ENCODE results near the gene ADAMTS8. TPM values are rescaled to one million over a fixed set of nuclear protein-coding genes. Genes with fewer than 3 reads are reported as not detected.

Gene ADAMTS8
- total RNA-seq, 3 donors from 2014 or later (not counting 1 experiment from before 2014, with no cell fraction given), result not detected

- no peak overlapping the region for H3K4me3 Mint-ChIP-seq
- no peaks in the 10 kb centered on the region for H3K9me3 Mint-ChIP-seq
- H3K4me1 ChIP-seq (ENCODE audit: control insufficient read depth, insufficient read depth, low read length), result no peaks in the 10 kb centered on the region
- ATAC-seq, result no peak
- peaks cover 13 to 15% of the 10 kb centered on the region in 2 donors for H3K27me3 Mint-ChIP-seq (ENCODE audit: low read depth in 2 of 2)
- no peak overlapping the region for H3K27ac ChIP-seq (ENCODE audit: low read length)
- intact Hi-C loops (cut with micrococcal nuclease), result no loop called here
- H3K4me3 ChIP-seq (ENCODE audit: low read length), result no peak overlapping the region
- H3K27me3 ChIP-seq (ENCODE audit: control insufficient read depth, insufficient read depth, low read length), result no peaks in the 10 kb centered on the region
- WGBS (ENCODE audit: insufficient coverage), result 80% methylated on average over 8 of the region's 8 CpGs
- H3K36me3 Mint-ChIP-seq, result no peaks in the 10 kb centered on the region
- H3K27ac Mint-ChIP-seq, result no peak overlapping the region
- H3K36me3 ChIP-seq (ENCODE audit: control insufficient read depth, insufficient read depth, low read length), result no peaks in the 10 kb centered on the region
- H3K9me3 ChIP-seq (ENCODE audit: control insufficient read depth, insufficient read depth, low read length), result no peaks in the 10 kb centered on the region
- TF ChIP-seq CTCF (IDR thresholded peaks at IDR 0.05), result no peak
- peaks cover 0 to 6% of the 10 kb centered on the region in 2 donors for H3K4me1 Mint-ChIP-seq
- no peak for DNase-seq
Measured at GRCh38 chr11:130408901-130409300, 19.5 kb downstream of the ADAMTS8 start.

GRCh38 chr11:130408401-130408890, 20.0 kb downstream of the ADAMTS8 start:
- ATAC-seq, result no peak

GRCh38 chr11:130407978-130408377, 20.4 kb downstream of the ADAMTS8 start:
- Histone ChIP-seq H3K9me3 (ENCODE audit: control insufficient read depth, insufficient read depth, low read length) (no peaks in the 10 kb centered on the region), H3K27me3 (ENCODE audit: control insufficient read depth, insufficient read depth, low read length) (no peaks in the 10 kb centered on the region), H3K27ac (ENCODE audit: low read length) (no peak overlapping the region), H3K4me3 (ENCODE audit: low read length) (no peak overlapping the region), H3K36me3 (ENCODE audit: control insufficient read depth, insufficient read depth, low read length) (no peaks in the 10 kb centered on the region), H3K4me1 (ENCODE audit: control insufficient read depth, insufficient read depth, low read length) (no peaks in the 10 kb centered on the region)
- Mint-ChIP-seq H3K4me1 (peaks cover 0 to 6% of the 10 kb centered on the region in 2 donors), H3K27ac (no peak overlapping the region), H3K36me3 (no peaks in the 10 kb centered on the region), H3K27me3 (ENCODE audit: low read depth in 2 of 2) (peaks cover 13 to 18% of the 10 kb centered on the region in 2 donors), H3K9me3 (no peaks in the 10 kb centered on the region), H3K4me3 (no peak overlapping the region)
- no peak for TF ChIP-seq CTCF (IDR thresholded peaks at IDR 0.05)
- no peak for ATAC-seq
- DNase-seq, result no peak
- intact Hi-C loops (cut with micrococcal nuclease), result no loop called here
- 82% methylated on average over 7 of the region's 7 CpGs for WGBS (ENCODE audit: insufficient coverage)

More at GRCh38 chr11:130408401-130408890, 20.0 kb downstream of the ADAMTS8 start:
- 88% methylated on average over 18 of the region's 18 CpGs for WGBS (ENCODE audit: insufficient coverage)
- no peaks in the 10 kb centered on the region for H3K36me3 ChIP-seq (ENCODE audit: control insufficient read depth, insufficient read depth, low read length)
- no peak overlapping the region for H3K27ac ChIP-seq (ENCODE audit: low read length)
- H3K9me3 Mint-ChIP-seq, result no peaks in the 10 kb centered on the region
- TF ChIP-seq CTCF (IDR thresholded peaks at IDR 0.05), result no peak
- no peaks in the 10 kb centered on the region for H3K36me3 Mint-ChIP-seq
- H3K27me3 Mint-ChIP-seq (ENCODE audit: low read depth in 2 of 2), result peaks cover 13 to 18% of the 10 kb centered on the region in 2 donors
- no peak overlapping the region for H3K4me3 Mint-ChIP-seq
- H3K9me3 ChIP-seq (ENCODE audit: control insufficient read depth, insufficient read depth, low read length), result no peaks in the 10 kb centered on the region
- H3K4me3 ChIP-seq (ENCODE audit: low read length), result no peak overlapping the region
- H3K27ac Mint-ChIP-seq, result no peak overlapping the region
- intact Hi-C loops (cut with micrococcal nuclease), result no loop called here
- H3K4me1 Mint-ChIP-seq, result peaks cover 0 to 6% of the 10 kb centered on the region in 2 donors
- H3K4me1 ChIP-seq (ENCODE audit: control insufficient read depth, insufficient read depth, low read length), result no peaks in the 10 kb centered on the region
- H3K27me3 ChIP-seq (ENCODE audit: control insufficient read depth, insufficient read depth, low read length), result no peaks in the 10 kb centered on the region
- DNase-seq, result no peak

GRCh38 chr11:130405428-130405827, 23.0 kb downstream of the ADAMTS8 start:
- Mint-ChIP-seq H3K9me3 (no peaks in the 10 kb centered on the region), H3K27ac (no peak overlapping the region), H3K36me3 (no peaks in the 10 kb centered on the region), H3K27me3 (ENCODE audit: low read depth in 2 of 2) (peaks cover 13 to 20% of the 10 kb centered on the region in 2 donors), H3K4me3 (no peak overlapping the region), H3K4me1 (peaks cover 10 to 16% of the 10 kb centered on the region in 2 donors)
- no peaks in the 10 kb centered on the region for H3K9me3 ChIP-seq (ENCODE audit: control insufficient read depth, insufficient read depth, low read length)
- DNase-seq (no peak), ATAC-seq (no peak)
- TF ChIP-seq CTCF (IDR thresholded peaks at IDR 0.05), result no peak
- H3K4me1 ChIP-seq (ENCODE audit: control insufficient read depth, insufficient read depth, low read length), result peaks cover 10% of the 10 kb centered on the region
- no peaks in the 10 kb centered on the region for H3K27me3 ChIP-seq (ENCODE audit: control insufficient read depth, insufficient read depth, low read length)
- H3K4me3 ChIP-seq (ENCODE audit: low read length), result no peak overlapping the region
- no peak overlapping the region for H3K27ac ChIP-seq (ENCODE audit: low read length)
- intact Hi-C loops (cut with micrococcal nuclease), result no loop called here
- 89% methylated on average over 11 of the region's 11 CpGs for WGBS (ENCODE audit: insufficient coverage)
- H3K36me3 ChIP-seq (ENCODE audit: control insufficient read depth, insufficient read depth, low read length), result no peaks in the 10 kb centered on the region

Measured in natural killer cell (primary cell).